ENCODE results near the gene MRPL24. TPM values are rescaled to one million over a fixed set of nuclear protein-coding genes. Genes with fewer than 3 reads are reported as not detected.

The MRPL24 gene
- total RNA-seq = 35.4 and 54.9 TPM in 2 replicates

DNA sequence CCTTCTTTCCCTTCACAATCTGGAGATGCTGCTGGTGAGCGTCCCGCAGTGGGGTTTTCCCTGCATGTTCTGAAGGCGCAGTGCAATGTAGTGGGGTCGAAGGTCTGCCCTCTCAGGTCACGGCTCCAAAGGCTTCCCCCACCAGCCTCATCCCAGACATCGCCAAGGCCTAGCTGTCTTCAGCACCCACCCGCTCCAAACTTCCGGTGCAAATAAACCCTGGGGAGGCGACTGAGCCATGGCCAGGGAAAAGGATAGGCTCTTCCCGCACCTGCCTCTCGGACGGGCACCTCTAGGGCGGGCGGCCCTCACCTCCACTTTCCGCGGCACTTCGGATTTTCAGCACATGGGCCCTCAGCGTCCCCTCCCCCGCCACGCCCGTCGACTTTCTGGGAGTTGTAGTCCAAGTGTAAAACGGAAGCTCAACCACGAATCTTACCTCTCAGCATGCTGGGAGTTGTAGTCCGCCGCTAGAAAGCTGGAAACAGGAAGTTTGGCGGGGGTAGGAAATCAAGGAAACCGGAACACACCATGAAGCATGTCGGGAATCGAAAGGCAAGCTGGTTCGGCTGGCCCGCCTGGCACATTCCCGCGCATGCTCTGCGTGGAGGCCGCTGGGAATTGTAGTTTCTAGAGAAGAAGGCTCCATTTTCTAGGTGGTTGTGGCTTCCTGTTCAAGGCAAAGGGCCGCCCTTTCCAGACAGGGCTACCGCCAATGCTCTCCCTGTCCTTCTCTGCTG lies at the start of gene MRPL24:
MRPL24 (minus strand) TSS at position 348 of the 740 bp plus-strand sequence. CDS start 2,384 bp downstream, outside the sequence.

DNA sequence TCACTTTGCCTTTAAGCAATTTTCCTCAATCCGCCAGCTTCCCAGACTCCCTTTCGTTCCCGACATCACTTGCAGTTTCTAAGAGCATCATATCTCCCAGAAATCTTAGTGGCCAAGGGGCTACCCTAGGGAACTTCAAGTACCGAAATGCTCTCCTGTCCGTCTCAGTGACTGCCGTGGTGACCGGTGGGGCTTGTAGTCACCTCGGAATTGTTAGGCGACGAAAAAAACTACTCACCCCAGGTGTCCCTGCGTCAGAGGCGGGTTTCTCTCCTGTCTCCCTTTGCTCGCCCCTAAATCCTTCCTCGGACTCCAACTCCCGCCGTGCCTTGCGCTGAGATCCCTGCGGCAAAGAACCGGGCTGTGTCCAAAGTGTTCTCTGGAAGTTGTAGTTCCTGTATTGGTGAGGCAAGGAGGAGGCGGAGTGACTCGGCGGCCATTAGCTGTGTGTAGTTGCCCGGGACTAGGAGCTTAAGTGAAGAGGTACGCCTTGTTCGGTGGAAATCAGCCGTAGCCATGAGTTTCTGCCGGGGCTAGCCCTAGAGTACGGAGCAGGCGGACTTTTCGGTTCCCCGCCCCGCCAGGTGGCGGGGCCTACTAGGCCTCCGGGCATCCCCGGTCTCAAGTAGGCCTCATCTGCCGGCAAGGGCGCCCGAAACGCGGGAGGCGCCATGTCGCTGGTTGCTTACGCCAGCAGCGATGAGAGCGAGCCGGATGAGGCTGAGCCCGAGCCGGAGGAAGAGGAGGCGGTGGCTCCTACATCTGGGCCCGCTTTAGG lies 26.4 kb upstream of the MRPL24 start, which contains the start of gene PRCC:
PRCC (plus strand) TSS at position 435 of the 778 bp plus-strand sequence; CDS start at position 672, 237 bp downstream.

DNA sequence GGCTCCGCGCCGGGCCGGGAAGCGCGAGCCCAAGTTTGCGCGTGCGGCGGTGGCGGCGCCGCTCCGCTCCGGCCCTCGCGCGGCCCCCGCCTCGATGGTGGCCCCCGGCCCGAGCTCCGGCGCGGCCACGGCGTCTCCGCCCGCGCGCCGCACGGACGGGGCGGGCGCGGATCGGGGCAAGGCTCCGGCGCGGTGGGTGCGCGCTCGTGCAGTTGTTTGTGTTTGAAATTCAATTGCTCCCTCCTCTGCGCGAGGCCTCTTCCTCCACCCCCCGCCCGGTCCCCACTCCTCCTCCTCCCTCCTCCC lies 10.5 kb upstream of the MRPL24 start, which contains the start of gene HDGF:
HDGF (minus strand) TSS at position 225 of the 306 bp plus-strand sequence. CDS start 246 bp downstream, outside the sequence.

DNA sequence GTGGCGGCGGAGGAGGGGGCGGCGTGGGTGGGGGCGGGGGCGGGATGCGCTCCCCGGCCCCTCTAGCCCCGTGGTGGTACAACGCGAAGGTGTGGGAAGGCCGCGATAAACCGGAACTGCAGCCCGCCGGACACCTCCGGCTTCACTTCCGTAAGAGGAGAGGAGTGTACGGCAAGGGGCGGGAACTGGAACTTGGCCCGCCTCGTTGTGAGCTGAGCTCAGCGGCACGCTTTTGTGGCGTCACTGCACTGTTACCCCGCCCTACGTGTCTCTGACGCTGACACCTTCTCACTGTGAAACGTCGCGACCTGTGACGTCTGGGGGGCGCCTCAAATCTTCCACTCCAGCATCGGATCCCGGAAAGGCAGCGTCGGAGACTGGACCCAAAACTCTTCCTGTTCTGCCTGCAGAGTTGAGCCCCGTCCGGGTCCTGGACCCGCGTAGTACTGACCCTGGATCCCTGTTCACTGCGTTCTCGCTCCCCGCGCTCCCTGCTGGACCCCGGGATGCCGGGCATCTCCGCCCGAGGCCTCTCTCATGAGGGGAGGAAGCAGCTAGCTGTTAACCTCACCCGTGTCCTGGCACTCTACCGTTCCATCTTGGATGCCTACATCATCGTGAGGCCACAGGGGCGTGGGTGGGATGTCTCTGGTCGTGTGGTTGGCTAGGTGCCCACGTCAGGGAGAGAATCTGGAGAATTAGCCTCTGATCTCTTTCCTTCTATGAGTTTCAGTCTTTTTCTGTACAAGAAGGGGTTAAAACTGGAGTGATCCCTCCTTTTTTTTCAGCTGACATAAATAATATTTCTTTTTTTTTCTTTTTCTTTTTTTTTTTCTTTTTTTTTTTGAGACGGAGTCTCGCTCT lies 12.1 kb downstream of the MRPL24 start, which contains the start of gene ISG20L2:
ISG20L2 (minus strand) TSS at position 168 of the 864 bp plus-strand sequence. CDS start 1,114 bp downstream, outside the sequence.

DNA sequence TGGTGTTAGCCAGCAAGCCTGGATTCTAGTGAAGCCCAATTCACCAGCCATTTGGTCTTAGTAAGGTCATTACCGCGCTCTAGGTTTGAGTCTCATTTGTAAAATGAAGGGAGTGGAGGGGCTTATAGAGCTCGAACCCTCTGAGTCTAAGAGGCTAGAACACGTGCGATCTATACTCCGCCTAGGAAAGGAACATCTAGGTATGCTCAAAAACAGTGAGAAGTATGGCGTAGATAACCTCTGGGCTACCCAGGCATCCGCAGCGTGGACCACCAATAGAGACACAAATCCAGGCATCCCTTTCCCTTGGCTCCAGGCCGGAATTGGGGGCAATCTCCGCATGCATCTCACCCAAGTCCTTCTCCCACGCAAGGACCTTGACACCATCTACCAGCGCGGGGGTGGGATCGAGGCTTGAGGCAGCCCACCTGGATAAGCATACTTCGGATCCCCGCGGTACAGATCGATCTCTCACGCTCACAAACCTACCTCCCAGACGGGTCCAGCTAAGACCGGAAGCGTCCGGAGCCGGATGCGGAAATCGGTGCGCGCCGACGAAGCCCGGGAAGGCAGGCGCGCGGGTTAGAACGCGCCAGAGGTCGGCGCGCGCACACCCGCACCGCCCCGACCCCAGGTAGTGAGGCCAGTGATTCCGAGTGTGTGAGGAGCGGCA lies 12.8 kb downstream of the MRPL24 start, which contains the start of gene METTL25B:
METTL25B (plus strand) TSS at position 544 of the 673 bp plus-strand sequence. CDS start 636 bp downstream, outside the sequence.

DNA sequence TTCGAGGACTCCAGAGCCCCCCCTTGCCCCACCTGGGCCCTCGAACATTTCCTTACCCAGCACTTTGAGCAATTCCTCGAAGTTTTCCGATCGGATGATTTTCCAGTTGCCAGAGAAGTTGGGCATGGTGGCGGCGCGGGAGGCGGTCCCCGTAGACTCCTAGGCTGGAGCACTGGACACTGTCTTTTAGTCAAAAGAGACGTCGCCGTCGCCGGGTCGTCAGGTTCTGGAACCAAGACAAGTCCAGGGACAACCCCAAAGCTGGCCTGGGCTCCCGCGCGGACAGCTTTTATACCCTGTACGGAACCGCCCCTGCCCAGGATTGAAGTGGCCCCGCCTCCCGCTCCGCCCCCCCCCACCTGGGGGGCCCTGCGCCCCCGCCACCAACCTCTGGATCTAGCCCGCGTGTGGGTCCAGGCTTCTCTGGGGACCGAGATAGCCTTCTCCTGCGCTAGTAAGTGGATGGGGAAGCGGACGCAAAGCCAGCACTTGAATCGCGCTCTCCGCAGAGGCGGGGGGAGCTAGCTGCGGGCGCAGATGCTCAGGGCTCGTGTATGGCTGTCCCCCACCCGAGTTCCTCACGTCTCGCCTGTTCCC lies 35.5 kb downstream of the MRPL24 start, which contains the start of gene CRABP2:
CRABP2 (minus strand) TSS at position 263 of the 597 bp plus-strand sequence; CDS start at position 126, 137 bp downstream.

Other genes starting within 250 kb of the MRPL24 start
- 11.8 and 13.9 TPM in 2 replicates for gene MEF2D, start 240.3 kb downstream of the MRPL24 start, total RNA-seq
- gene IQGAP3, start 168.5 kb downstream of the MRPL24 start, total RNA-seq = 6.0 and 16.6 TPM in 2 replicates
- gene TTC24, start 161.4 kb downstream of the MRPL24 start, total RNA-seq = not detected in 2 replicates
- gene NAXE, start 149.3 kb downstream of the MRPL24 start, total RNA-seq = 49.4 and 59.5 TPM in 2 replicates
- gene GPATCH4, start 139.6 kb downstream of the MRPL24 start, total RNA-seq = 8.7 and 18.0 TPM in 2 replicates
- gene HAPLN2, start 121.7 kb downstream of the MRPL24 start, total RNA-seq = not detected in 2 replicates
- not detected in 2 replicates for gene BCAN, start 99.0 kb downstream of the MRPL24 start, total RNA-seq
- gene NES, start 63.7 kb downstream of the MRPL24 start, total RNA-seq = 43.7 and 57.4 TPM in 2 replicates
- 13.8 and 24.8 TPM in 2 replicates for gene CRABP2, start 35.5 kb downstream of the MRPL24 start, total RNA-seq
- 12.4 and 15.2 TPM in 2 replicates for gene METTL25B, start 12.6 kb downstream of the MRPL24 start, total RNA-seq
- gene ISG20L2, start 12.3 kb downstream of the MRPL24 start, total RNA-seq = 8.9 and 10.9 TPM in 2 replicates
- 125 and 164 TPM in 2 replicates for gene HDGF, start 10.6 kb upstream of the MRPL24 start, total RNA-seq
- 15.6 and 15.8 TPM in 2 replicates for gene PRCC, start 26.4 kb upstream of the MRPL24 start, total RNA-seq
- gene SH2D2A, start 75.8 kb upstream of the MRPL24 start, total RNA-seq = 0.13 TPM in 1 of 2 replicates, not detected in the other
- gene INSRR, start 118.0 kb upstream of the MRPL24 start, total RNA-seq = under 0.01 TPM in 1 of 2 replicates, not detected in the other
- 0.03 and 0.07 TPM in 2 replicates for gene NTRK1, start 119.8 kb upstream of the MRPL24 start, total RNA-seq
- 12.7 and 15.9 TPM in 2 replicates for gene PEAR1, start 152.6 kb upstream of the MRPL24 start, total RNA-seq
- gene LRRC71, start 179.5 kb upstream of the MRPL24 start, total RNA-seq = 0.13 TPM in 1 of 2 replicates, not detected in the other

Data from smooth muscle cell of the pulmonary artery (primary cell).